Measurements from ENCODE around the gene EREG.

EREG gene

DNA sequence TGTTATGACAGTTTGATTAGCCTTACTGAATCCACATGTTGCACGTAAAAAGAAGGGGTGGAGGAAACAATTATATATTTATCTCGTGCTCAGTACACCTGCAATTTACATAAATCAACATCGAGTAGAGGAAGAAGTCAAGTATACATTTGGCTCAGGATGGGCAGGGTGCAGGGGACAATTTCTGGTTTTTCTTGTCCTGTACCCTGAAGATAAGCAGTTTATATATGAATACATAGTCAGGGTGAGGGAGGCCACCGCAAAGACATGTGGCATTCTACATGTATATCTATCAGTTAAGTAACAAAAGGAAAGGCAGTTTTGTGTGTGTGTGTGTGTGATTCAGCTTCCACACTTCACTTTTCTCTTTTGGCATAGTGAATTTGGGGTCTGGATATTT, 11.1 kb upstream of the EREG start:
- no peak for DNase-seq

DNA sequence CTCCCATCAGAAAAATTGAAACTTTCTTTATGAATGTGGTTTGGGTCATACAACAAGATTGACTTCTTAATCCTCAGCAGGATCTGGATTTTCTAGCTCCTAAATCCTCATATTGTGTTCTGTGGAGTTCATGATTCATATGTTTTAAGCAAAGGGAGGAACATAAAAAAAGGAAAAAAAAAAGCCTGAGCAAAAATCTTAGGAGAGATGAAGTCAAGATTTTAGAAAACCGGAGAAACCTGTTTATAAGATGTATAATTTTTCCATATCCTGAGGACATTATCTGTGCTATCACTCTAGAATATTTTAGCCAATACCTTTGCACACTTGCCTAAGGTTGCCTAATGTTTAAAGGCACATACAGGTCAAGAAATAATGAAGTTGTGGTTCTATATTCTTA, 7.0 kb upstream of the EREG start:
- no peak for DNase-seq

DNA sequence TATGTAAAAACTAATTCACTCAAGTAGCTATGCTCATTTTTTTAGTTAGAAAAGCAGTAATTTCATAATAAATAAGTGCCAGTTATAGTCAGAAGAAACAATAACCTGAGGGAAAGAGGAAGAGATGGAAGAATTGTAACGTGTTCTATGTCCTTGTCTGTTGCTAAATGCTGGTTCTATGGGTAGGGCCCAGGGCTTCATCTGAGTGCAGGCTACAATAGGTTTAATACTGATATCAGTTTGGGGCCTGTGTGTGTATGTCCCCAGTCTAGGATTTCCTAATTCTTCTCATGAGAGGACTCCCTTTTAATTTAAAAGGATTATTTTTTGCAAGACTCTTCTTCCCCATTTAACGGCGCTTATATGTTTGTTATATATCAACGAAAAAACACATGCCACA, 3.3 kb upstream of the EREG start:
- no peak for DNase-seq

DNA sequence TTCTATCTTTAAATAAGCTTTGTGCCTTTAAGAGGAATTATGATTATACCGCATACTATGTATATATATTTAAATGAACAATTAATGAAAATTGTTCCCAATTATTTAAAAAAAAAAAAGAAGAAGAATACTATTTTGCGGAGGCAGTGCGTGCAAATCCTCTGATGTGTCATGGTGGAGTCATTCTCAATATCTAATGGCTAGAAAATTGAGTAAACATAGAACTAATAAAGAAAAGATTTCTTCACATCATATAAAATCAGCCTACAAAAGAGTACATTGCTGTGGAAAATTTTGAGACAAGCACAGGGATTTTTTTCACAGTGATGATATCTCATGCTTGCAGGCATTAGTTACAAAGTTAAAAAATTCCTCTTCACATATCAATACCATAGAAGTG, 2.6 kb upstream of the EREG start:
- DNase-seq: no peak

DNA sequence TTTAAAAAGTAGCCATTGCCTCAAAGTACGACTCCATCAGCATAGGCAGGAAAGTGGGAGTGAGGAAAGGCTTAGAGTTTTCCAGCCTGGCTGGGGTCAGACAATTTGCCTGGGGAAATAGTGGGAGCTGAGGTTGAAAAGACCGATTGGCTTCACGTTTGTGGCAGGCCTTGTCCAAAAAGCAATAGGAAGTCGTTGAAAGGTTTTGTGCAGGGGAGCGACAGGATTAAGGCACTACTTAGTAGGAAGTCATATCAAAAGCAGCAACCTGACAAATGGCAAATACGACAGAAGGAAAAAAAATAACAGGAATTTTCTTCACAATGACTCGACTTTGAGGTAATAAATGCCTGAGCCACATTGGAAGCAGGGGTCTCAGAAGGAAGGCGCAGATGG, 691 bp upstream of the EREG start:
- DNase-seq: no peak

DNA sequence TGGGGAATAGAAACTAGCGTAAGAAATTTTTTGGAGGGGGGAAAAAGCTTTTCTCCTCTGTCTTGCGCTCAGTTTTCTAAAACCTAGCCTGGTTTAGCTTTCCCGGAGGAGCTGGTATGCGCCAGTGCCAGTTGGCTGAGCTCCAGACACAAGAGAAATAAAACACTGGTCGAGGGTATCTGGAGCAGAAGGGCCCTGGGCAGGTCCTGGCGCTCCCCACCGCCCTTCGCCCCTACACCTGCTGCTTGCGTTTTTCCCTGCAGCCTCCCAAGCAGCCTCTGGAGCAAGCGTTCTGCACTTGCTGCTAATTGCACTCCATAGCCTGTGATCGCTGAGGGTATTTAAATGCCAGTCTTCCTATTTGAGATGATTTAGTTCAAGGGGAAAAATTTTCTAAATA, 816 bp downstream of the EREG start:
- DNase-seq: no peak

DNA sequence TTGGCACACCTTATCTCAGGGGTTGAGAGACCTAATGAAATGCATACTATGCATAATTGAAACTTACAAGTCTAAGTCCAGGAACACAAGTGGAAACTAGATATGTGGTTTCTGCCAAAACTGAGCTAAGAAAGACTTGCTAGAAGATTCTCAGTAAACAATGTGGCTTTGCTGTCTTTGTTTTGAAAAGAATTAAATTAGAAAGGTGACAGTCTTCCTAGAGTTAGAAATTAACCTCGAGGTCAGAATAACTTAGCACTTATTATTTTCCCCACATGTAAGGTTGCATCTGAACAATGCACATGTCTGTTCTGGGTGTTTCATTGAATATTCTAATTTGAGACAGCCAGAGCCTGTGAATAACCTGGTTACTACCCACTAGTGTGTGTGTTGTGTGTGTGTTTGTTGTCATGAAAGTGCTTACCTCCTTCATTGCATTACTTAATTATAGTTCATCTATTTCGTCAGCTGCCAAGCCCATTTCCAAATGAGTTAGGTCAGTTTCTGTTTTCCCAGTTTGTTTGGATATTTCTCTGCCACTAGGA, 1.5 kb downstream of the EREG start:
- no peak for DNase-seq

DNA sequence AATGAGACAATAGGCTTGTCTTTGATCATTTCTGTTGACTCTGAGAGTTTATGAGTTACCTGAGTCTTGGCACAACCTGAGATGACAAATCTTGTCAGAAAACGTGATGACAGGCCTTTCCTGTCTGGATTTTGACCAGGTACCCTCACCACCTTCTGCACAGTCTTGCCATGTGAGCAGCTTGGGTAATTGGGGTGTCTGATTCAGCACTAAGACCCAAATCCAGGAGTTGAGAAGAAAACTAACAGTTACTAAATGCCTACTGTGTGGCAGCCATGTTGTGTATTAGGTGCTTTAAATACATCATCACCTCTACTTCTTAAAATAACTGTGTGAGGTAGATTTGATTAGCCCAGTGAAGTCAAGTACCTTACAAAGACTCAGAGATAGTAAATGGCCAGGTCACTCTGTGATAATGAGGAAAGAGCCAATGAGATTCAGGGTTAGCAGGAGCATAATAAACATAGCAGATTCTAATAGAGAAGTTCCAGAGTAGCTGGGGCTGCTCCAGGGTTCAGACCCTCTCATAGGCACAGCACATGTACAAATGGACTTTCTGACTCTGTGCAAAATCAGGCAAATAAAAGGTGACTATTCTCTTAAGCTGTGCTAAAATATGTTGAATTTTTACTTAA, 2.8 kb downstream of the EREG start:
- no peak for DNase-seq

DNA sequence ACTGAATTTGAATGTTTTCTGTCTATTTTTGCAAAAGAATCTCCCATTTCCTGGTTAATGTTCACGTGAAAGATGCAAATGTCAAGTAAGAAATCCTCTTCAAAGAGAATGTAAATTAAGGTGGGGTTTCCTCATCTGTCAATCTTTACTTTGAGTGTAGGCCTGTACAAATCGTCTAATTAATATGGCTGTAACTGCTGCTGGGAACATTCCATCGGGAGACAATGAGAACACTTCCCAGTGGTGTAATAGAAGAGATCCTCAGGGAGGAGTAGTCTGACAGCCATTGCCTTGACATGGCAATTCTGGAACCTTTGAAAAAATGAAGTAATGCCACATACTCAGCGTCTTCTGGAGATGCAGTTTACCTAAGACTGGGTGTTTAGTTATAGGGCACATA, 3.7 kb downstream of the EREG start:
- no peak for DNase-seq

DNA sequence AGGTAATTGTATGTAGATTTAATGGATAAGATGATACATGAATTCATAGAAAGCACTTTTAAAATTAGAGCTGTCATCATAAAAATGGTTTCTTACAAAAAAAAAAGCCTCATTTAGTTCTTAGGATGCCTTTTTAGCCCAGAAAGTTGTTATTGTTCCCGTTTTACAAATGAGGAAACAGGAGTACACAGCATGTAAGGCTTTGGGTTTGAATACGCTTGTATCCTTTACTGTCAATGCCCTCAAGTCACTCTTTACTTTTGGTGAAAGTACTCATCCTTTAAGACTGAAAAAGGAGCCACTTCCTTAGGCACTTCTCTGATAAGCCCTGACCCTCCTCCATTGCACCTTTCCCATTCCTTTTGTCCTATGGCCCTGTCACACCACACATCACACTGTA, 4.9 kb downstream of the EREG start:
- no peak for DNase-seq

DNA sequence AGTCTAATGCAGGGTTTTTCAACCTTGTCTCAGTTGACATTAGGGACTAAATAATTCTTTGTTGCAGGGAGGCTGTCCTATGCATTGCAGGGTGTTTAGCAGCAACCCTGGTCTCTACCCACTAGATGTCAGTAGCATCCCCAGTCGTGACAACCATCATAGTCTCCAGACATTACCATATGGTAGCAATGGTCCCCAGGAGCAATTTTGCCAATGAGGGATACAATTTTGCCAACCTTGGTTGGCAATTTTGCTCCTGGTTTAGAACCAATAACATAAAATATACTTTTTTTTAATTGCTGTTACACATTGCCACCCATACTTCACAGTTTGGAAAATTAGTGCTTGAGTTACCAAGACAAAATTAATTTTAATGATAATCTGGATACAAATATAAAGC, 6.0 kb downstream of the EREG start:
- DNase-seq: peak in 1 of 5 experiments; percentile 40

DNA sequence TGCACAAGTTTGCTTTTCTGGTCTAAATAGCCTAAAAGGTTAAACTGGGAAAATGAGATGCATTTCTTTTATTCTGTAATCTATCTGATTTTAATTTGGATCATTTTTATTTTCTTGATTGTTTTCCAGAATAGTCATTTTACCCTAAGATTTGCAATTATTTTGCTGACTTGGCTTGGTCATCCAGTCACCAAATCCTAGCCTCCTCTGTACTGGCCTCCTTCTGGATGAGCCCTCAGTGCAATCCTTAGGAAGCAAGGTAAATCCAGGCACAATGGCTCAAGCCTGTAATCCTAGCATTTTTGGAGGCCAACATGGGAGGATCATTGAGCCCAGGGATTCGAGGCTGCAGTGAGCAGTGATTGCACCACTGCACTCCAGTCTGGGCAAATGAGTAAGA, 9.2 kb downstream of the EREG start:
- no peak for DNase-seq

DNA sequence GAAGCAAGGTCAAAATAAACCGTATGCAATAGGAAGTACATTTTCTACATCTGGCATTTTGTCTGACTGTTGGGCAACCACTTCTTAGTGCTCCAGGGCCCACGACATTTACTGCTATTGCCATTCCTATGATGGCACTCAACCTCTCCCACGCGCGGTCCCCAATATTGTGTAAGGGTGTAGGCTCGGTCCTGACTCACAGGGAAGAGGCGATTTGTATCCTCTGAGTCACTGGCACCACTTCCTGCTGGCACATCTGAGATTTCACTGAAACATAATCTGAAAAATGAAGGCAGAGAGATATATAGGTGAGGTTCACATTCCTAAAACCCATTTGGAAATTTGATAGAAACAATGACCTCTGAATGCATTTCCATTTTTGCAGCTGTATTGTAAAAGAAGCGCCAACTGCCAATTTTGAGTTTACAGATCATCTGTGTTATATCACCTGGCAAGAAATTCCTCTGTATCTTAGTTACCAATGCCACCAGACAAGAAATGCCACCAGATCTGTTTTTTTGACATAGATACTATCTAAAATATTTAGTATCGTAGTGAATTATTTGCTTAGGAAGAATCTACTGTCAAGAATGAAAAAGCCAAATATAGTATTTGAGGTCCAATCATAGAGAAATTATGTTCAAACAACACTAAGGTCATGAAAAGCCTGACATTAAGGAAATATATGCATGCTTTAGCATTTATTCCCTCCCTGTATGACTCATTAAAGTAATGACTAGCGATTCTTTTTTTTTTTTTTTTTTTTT, 9.8 kb downstream of the EREG start:
- DNase-seq: no peak

DNA sequence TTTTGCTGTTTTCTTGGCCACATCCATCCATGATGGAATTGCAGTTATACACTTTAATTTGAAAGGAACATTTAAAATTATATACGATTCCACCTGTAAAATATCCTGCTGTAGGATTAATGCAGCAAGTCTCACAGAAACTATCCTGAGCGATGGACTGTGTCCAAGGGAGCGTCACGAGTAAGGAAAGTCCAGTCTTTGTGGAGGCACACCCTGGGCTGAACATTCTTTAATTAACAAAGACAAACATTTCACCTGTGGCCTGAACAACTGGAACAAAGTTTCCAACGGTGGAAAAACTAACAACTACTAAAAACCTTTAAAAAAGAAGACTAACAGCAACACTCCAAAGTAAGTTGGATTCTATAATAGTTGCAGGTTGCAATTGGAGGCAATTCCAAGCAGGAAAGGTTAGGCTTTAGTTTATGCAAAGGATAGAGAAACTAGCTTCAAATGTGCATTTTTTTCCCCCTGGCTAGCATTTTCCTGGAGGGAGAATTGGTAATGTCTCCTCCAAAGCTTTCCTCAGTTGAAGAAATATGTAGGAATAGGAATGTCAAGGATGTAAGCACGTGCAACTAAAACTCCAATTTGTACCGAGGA, 11.0 kb downstream of the EREG start:
- no peak for DNase-seq

DNA sequence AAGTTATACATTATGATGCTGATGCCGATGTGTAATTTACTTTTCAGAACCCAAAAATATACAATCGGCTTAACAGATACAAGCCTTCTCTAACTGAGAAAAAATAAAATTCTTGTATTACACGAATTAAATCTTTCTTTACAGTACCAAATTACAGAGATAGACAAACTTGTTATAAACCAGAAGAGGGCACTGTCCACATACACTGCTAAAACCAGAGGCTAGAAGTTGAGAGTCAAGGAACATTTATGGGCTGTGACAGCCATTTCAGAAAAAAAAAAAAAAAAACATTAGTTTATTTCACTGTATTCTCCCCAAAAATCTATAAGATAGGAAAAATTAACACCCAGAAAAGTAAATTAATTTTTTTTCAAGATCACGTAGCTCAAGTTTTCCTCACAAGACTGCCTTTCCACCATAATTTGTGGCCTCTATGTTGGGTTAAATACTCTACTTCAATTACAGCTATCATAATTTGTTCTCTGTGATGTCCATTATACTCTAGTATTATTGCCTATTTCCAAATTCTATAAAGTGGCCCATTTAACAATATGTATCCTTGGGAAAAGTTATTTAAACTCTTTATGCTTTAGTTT, 12.0 kb downstream of the EREG start:
- DNase-seq: peak in 1 of 5 experiments; percentile 33

DNA sequence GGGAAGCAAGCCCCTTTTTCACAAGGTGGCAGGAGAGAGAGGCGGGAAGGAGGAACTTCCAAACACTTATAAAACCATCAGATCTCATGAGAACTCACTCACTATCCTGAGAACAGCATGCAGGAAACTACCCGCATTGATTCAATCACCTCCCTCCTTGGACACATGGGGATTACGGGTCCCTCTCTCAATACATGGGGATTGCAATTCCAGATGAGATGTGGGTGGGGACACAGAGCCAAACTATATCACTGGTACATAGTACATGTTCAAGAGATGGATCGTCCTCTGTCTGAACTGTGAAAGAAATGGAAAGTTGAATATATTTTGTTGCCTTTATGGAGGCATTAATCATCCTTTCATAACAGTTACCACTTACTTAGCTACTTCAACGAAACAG, 12.8 kb downstream of the EREG start:
- no peak for DNase-seq

DNA sequence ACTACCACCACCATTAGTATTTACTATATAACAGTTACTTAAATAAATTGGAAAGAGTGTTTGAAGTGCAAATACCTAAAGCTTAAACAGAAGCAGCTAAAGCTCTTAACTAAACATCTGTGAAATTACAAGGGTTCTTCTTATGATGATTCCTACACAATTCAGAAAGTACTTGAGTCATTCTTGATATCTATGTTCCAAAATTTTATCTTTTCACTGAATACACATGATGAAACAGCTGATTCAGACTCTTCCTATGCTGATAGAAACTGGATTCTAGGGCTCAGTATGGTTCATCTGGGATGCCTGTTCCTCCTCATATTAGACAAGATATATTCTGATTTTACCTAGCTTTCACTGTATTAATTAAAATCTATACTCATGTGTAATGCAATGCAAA, 13.6 kb downstream of the EREG start:
- no peak for DNase-seq

DNA sequence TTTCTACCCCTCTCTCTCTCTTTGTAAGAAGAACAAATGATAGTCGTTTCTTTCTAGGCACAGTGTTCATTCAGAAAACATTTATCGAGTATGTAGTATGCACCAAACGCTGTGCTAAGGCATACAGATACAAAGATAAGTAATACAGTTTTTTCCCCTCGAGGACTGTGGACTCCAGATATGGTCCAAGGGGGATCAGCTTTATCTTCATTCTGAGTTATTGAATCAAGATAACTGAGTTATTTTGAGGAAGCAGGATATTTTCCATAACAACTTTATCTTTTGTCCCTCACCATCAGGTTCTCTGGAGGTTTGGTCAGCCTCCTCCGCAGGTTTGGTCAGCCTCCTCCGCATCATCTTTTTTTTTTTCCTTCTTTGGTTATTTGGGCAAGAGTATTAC, 15.0 kb downstream of the EREG start:
- no peak for DNase-seq

DNA sequence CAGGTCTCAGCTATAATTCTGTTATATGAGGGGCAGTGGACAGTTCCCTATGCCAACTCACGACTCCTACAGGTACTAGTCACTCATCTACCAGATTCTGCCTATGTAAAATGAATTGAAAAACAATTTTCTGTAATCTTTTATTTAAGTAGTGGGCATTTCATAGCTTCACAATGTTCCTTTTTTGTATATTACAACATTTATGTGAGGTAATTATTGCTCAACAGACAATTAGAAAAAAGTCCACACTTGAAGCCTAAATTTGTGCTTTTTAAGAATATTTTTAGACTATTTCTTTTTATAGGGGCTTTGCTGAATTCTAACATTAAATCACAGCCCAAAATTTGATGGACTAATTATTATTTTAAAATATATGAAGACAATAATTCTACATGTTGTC, 20.4 kb downstream of the EREG start:
- DNase-seq: no peak

DNA sequence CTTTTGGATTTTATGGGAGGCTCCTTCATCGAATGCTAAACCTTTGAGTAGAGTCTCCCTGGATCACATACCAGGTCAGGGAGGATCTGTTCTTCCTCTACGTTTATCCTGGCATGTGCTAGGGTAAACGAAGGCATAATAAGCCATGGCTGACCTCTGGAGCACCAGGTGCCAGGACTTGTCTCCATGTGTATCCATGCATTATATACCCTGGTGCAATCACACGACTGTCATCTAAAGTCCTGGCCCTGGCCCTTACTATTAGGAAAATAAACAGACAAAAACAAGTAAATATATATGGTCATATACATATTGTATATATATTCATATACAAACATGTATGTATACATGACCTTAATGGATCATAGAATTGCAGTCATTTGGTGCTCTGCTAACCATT, 21.2 kb downstream of the EREG start:
- no peak for DNase-seq

DNA sequence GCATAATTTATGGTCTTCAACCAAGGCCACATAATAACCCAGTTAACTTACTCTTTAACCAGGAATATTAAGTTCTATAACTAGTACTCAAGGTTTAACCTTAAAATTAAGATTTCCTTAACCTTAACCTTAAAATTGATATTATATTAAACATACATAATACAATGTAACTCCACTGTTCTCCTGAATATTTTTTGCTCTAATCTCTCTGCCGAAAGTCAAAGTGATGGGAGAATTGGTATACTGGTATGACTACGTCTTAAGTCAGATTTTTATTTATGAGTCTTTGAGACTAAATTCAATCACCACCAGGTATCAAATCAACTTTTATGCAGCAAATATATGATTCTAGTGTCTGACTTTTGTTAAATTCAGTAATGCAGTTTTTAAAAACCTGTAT, 22.8 kb downstream of the EREG start:
- DNase-seq: no peak

DNA sequence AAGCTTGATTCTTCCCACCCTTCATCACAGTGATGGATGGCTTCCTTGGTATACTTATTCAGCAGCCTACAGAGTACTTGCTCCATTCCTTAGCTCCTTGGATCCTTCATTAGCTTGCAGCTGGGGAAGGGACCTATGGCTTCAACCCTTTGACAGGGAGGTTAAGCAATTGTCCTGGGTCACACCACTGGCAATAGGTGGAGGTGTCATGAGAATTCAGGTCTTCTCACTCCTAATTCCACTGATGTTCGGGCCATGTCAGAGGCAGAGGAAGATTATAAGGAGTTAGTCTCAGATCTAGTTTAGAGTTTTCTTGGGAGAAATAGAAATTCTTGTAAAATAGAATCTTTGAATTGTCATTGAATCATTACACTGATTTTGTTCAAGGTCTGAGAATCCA, 24.5 kb downstream of the EREG start:
- DNase-seq: no peak

DNA sequence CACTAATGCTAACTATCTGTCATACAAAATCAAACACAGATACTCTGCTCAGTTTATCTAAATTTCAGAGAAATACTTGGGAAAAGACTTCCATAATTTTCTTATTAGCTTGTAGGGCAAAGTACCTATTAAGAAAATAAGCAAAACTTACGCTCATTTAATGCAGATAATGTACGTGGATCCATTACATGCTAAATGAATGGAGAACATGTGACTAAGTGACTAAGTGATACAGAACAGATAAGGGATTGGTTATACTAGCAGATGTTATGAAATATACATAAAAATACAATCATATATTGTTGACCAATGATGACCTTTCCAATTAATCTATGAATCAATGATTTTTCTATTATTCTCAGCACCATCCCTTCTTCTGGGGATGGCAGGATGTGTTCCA, 25.7 kb downstream of the EREG start:
- DNase-seq: no peak

DNA sequence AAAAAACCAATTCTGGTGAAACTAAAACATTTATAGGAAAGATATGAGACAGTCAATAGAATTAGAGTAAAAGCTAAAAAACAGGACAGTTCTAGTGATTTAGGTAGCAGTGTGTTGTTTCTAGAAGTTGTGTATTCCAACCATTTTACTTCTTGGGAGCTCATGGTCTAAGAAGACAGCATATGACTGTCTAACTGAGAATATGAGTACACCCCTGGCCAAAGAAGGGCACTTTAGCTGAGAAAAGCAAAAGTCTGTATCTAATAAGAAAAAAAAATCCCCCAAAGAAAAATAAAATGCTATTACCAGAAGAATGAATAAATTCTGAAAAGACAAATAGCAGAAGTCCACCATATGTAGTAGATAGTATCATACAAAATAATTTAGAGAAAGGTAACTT, 26.4 kb downstream of the EREG start:
- no peak for DNase-seq

Data from T-helper 2 cell (primary cell).